Stimulated activated CD4-positive, alpha-beta T cell treated with anti-CD3 and anti-CD28 coated beads, Interleukin-2, amount 100 ng/mL, for 4 hours (primary cell): ENCODE measurements around the gene JMJD8.

Experiments
- DNase-seq: peaks from one replicate; pipeline ENCODE4 v3.0.0-alpha.2; 2020; ENCODE audit warnings: low read depth

Gene JMJD8

DNA sequence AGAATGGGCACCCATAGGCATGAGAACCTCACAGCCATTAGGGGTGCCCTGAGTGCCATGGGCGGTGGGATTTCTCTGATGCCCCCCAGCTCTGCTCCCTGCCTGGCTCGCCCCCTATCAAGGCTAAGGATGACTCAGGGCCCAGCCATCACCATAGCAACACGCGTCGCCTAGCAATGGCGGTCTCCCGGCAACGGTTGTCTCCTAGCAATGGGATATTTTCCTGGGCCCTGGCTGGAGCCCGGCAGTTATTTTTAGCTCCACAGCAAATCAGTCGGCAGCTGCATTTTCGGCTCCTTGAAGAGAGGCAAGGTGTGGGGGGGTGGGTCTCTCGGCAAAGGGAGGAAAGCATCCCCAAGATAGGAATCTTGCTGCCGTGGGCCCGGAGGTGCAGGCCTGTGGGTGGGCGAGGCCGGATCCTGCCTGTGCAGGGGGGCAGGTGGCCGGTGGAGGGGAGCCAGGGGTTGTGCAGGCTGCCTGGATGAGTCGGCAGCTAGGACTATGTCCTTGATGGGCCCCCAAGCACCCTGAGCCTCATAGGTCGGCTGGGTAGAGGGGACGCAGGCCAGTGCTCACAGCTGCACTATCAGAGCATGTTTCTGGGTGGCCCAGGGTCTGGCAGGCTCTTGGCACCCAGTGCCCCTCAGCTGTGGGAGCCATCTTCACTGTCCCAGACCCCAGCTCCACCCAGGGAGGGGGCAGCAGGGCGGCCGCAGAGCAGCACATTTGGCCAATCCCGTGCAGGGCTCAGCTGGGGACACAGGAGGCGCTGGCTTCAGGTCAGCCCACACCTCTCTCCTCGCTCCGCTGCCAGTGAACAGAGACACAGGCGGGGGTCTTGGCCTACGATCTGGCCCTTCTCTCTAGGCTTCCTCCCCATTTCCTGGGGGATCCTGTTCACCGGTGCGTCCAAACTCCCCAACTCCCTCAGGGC is 25.7 kb upstream of the JMJD8 start:
- DNase-seq, result no peak

DNA sequence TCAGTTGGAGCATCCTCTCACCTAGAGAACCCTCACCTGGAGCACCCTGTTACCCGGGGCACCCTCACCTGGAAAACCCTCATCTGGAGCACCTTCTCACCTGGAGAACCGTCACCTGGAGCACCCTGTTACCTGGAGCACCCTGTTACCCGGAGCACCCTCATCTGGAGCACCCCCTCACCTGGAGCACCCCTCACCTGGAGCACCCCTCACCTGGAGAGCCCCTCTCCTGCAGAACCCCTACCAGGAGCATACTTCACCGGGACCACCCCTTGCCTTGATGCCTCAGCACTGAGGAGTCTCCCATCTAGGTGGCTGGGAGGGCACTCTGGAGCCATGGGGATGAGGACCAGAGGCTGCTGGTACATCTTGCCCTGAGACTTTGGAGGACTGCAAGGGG is 24.8 kb upstream of the JMJD8 start:
- DNase-seq, result no peak

DNA sequence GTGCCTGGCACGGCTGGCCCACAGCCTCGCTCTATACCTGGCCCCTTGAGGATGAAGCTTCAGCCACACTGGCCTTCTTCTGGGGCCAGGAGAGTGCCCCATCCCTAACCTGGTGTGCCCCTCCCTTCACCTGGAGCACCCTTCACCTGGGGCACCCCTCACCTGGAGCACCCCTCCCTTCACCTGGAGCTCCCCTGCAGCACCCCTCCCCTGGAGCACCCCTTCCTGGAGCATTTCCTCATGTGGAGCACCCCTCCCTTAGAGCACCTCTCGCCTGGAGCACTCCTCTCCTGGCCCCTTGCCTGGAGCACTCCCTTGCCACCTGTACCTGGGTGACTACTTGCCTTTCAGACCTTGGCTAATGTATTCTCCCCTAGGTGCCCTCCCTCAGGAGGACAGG is 23.9 kb upstream of the JMJD8 start:
- DNase-seq, result no peak

DNA sequence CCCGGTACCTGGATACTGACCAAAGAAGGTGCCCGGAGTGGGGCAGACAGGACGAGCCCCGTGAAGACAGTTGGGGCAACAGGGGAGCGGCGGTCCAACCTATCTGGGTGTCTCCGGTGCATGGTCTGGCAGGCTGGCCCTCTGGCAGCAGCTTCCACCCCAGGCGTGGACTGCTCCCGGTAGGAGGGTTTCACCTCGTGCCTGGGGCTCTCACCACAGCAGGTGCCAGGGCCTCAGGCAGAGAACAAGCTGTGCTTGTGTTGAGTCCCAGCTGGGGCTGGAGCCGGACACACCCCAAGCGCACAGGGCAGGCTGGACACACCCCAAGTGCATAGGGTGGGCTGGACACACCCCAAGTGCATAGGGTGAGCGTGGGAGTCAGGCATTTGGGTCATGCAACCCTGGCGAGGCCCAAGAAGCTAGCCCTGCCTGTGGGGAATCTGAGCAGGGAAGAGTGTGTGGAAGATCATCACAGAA is 23.0 kb upstream of the JMJD8 start:
- no peak for DNase-seq

DNA sequence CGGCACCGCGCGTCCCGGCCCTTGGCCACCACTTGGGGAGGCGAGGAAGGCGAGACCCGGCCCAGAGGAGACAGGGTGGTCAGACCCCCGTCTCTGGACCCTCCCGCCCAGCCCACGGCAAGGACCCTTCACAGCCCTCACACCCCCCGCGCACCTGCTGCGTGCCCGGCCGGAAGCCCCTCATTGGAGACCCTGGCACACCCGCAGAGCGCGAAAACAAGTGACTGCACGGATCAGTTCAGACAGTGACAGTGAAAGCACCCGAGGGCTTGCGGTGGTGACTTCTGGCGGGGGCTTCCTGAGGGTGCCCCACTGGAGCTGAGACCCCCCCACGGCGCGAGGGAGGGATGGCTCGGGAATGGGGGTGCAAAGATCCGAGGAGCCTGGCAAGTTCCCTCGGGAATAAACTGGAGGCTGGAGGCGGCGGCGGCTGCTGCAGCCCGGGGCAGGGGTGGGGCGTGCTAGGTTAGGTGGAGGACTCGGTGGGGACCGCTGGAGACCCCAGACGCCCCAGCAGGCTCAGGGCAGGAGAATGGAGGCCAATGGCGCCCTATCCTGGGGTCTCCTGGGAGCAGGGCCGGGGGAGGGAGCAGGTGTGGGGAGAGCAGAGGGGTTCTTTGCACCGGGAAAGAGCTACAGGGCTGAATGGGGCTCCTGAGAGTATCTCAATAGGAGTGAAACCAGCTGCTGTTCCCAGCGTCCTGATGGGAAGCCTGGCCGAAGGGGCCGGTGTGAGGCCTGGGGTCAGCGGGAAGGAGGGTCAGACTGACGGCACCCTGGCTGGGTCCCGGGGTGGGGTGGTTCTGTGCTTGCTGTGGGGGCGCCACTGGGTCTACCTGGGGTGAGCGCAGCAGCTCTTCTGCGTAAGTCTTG is 22.3 kb upstream of the JMJD8 start:
- DNase-seq, result no peak

DNA sequence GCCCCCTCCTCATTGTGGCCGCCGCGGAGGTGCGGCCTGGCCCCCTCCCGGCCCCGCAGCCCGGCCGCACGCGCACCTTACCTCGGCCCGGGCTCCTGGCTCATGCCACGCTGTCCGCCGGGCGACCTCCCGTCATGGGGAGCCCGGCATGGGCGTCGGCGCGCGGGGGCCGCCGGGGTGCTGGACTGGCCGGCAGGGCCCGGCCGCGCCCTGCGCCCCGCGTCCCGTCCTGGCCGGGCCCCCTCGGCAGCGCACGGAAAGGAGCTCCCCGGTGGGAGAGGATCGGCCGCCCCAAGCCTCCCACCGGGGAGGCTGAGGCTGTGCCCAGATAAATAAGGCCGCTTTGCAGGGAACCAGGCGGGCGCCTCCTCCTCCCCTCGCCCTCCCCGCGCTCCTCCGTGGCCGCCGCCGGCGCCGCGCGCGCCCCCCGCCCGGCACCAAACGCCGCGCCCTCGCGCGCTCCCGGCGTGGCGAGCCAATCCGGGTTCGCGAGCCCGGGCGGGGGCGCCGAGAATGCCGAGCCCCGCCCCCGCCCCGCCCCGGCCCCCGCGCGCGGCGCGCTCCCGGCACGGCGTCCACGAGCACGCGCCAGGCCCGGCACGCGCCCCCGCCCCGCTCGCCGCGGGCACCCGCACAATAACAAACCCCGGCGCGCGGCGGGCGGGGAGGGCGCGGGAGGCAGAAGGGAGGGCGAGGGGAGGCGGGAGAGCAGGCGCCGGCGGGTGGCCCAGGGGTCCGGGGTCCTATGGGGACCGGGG is 21.5 kb upstream of the JMJD8 start, which contains the start of gene FBXL16:
FBXL16 (minus strand) TSS at position 371 of the 758 bp plus-strand sequence. CDS start 8,396 bp downstream, outside the sequence.
- DNase-seq, result no peak

DNA sequence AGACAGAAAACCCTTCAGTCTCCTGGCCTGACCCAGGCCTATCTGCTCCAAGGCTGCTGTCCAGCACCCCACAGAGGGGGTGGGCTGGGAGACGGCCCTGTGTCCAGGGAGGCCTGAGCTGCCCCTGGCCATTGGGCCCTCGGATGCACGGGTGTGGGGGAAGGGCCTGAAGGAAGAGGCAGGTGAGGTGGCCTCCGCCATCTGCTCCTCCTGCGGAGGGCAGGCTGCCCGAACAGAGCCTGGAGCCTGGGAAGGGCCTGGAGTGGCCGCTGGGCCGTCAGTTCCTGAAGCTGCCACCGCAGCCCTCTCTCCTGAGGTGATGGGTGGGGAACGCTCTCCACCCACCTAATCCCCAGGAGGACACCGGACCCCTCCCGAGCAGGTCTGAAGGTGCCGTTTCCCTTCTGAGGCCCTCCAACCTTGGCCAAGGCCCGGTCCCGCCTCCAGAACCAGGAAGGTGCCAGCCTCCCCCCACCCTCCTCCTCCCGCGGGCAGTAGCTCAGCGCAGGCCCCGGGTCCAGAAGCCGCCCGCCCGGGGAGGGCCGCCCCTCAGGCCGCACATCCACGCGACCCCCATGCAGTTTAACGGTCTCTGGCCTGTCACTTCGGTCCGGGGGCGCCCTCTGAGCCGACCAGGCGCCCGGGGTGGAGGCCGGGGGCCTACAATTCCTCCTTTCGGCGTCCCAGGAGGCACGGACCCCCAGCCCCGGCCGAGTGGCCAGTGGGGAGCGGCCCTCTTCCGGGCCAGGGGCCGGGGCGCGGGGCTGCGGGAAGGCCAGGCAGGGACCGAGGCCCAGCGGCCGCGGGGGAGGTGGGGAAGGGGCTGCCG is 20.6 kb upstream of the JMJD8 start:
- no peak for DNase-seq

DNA sequence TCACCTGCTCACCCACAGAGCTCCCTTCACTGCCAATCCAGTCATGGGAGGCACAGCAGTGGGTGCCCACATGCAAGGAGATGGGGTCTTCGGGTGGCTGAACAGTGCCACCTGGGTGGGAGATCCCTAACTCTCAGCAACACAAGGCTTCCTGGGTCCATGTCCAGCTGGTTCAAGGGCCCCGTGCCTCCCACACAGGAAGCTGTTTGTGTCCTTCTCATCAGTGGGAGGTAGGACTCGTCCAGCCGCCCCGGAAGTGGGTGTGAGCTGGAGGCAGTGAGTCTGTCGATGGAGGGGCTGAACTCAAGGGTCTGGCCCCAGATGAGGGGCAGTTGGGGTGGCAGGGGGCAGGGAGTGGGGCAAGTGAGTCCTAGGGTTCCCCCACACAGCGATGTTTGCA is 19.9 kb upstream of the JMJD8 start:
- DNase-seq, result no peak

DNA sequence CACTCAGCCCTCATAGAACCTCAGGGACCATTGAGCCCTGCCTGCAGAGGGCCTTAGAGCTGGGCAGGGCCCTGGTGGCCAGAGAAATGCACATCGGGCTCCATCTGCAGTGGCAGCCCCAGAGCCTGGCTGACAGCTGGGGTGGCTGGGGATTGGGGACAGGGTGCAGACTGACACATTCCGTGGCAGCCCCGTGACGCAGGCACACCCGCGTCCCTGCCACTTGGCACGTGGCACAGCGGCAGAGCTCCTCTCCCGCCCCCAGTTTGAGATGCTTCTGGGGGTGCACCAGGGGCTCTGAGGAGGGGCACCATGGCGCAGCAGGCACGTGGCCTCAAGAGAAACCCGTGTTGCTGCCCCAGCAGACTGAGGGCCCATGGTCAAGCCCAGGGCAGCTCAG is 19.3 kb upstream of the JMJD8 start:
- DNase-seq, result no peak

DNA sequence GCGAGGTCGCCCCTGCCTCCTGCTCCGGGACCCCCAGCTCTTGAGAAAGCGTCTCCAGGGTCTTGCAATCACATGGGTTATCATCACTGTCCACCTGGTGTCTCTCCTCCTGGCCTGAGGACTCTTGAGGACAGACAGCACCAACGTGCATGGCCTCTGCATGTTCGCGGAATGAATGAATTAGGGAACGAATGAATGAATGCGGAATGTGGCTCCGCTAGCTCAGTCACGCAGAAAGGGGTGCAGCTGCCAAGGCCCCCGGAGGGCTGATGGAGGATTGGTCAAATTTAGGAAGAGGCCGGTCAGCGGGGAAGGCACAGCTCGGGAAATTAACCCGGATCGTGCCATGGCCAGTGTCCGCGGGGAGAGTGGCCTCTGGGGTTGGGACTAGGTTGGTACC is 18.2 kb upstream of the JMJD8 start:
- DNase-seq, result no peak

DNA sequence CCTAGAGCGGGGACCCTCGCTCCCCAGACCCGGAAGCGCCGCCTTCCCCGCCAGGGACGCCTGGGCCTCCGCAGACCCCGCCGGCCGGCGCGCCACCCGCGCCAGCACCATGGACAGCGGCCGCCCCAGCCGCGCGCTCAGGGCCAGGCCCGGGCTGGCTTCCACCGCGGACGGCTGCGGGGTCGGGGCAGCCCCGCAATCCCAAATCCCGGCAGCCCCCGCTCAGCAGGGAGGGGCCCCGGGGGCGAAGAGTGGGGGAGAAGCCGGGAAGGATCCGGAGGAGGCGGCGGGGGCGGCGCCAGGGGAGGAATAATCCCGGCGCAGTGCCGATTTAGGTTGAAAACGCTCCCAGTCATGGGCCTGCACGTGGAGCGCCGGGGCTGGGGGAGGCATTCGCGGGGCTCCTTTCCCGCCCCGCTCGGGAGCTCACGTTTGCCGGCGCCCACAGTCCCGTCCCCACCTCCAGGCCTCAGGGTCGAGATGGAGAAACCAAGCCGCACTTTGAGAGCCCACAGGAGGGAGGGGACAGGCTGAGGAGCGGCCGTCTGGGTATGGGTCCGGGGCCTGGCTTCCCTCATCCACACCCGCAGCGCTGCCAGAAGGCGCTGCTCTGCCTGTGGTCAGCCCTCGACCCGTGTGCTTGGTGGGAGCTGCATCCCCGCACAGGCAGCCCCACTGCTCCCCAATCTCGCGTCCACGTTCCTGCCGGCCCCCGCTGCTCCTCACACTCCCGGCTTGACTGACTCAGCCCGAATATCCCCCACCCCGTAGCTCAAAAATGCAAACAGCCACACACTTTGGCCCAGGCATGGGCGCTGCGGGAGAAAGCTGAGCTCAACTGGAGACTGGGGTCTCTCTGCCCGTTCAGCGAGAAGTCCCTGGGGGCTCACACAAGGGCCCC is 16.8 kb upstream of the JMJD8 start:
- DNase-seq, result no peak

DNA sequence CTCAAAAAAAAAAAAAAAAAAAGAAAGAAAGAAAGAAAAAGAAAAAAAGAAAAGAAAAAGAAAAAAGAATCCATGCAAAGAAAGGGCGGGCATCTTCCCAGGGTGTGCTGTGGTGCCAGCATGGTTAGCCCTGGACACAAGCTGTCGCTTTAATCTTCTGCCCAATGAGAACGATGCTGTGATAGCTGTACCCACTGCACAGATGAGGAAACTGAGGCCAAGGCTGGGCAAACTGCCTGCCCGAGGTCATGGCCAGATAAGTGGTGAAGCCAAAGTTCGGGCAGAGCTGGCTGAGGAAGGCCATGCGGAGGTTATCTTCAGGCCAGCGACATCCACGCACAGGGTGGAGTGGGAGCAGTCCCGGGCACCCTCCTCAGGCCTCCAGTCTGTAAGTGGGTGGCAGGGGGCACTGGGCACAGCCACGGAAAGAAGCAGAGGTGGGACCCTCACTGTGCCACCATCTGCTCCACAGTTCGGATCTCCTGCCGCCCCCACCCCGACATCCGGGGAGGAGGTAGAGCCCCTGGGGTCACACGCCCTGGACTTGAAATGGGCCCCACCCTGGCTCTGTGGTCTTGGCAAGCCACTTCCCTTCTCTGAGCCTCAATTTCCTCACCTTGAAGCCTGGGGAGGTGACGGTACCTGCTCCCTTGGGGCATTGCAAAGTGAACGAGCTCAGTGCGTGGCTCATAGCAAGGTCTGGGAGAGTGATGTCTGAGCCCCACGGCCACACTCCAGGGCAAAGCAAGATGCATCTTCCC is 15.0 kb upstream of the JMJD8 start:
- no peak for DNase-seq

DNA sequence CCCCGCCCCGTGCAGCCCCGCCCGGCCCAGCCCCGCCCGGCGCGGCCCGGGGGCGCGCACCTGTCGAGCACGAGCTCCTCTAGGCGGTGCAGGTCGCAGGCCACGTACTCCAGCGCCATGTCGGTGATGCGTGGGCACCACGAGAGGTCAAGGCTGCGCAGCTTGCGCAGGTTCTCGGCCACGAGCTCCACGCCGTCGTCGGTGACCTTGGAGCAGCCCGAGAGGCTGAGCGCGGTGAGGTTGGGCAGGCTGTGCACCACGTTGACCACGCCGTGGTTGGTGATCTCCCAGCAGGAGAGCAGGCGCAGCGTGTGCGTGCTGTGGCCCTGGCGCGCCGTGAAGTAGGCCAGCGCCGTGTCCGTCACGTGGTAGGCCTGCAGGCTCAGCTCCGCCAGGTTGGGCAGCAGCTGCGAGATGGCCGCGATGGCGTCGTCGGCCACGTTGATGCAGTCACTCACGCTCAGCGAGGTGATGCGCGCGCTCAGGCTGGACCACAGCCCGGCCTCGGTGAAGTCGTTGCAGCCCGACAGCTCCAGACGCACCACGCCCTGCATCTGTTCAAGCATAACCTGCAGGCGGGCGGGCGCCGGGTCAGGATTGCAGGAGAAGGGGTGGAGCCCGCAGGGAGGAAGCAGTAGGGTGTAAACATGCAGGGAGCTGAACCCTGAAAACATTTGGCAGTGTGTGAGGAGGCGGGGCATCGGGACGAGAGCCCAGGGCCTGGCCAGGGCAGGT is 11.4 kb upstream of the JMJD8 start:
- DNase-seq, result peak; percentile 59

DNA sequence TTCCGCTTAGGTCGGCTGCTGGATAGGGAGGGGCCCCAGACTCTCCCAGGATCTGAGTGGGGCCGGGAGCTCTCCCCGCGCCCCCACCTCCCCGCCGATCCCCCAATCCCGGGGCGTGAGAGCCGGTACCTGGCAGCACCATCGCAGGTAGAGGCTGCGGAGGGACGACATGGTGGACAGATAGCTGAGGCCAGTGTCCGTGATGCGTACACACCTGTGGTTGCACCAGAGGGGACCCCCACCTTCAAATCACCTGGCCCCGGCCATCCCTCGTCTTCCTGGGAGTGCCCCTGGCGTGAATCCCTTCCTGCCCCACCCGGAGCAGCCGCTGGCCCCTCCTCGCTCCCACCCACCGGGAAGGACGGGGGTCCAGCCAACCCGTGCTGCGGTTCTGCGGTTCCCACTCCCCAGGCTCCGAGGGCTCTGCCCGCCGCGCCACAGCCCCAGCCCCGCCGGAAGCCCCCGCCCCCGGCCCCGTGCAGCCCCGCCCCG is 10.8 kb upstream of the JMJD8 start:
- no peak for DNase-seq

DNA sequence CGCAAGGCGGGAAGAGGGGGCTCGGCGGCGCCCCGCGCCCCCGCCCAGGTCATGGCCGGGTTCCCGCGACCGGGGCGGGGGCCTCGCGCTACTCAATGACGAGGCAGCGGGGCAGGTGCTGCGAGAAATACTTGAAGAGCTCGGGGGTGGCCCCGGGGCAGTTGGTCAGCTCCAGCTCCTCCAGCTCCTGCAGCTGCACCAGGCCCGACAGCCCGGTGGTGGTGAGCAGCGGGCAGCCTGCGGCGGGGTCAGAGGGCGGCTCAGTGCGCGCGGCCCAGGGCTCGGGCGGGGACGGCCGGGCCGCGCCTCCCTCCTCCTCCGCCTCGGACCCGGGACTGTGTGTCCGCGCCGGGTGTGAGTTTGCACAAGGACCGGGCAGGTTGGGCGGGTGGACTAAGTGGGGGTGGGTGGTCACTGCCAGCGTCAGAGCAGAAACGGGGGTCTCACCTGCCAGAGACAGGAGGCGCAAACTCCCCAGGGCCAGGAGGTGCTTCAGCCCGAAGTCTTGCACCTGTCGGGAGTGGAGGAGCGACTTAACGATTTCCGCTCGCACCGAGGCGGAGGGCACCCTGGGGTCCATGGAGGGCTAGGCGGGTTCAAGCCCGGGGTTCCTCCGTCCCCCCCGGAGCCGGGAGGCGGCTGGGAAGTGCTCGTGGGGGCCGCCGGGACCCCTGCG is 10.2 kb upstream of the JMJD8 start:
- no peak for DNase-seq

DNA sequence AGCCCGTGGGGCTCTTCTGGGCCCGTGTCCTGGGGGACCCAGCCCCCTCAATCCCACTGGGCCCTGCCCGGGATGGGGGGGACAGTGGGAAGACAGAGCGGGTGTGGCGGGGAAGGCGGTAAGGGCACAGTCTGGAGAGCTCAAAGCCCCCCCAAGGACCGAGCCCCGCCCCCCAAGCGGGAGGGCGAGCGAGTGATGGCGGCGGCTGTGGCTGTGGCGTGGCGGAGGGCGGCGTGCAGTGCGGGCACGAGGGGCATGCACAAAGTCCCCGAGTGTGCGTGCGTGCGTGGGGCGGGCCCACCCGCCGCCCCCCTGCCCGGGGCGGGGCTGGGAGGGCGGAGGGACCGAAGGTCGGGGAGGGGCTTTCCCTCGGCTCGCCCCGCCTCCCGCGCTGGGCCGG is 9.6 kb upstream of the JMJD8 start:
- DNase-seq, result no peak

DNA sequence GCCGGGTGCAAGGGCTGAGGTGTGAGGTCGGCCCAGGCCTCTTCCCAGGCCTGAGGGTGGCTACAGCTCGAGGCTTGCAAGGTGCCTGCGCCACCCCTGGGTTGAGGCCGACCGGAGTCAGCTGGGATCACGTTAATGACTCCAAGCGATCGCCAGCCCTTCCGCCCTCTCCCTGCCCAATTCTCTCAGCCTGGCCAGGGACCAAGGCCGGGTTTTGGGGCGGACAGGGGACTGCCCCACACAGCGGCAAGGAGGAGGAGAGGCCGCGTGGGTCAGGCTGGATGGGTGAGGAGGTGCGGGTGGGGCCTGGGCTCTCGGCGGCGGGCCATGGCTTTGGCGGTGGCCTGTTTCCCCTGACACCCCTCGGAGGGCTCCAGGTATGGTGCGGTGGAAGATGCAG is 9.2 kb upstream of the JMJD8 start:
- DNase-seq, result no peak
